Measurements from ENCODE around the gene MPHOSPH9.

MPHOSPH9 gene

GRCh38 chr12:123225443-123225842 lies 7.5 kb downstream of the MPHOSPH9 start:
- TF ChIP-seq FOXM1 (IDR thresholded peaks at IDR 0.05; ENCODE audit: borderline replicate concordance, low read depth) = no peak
- no peak for TF ChIP-seq MAX (IDR thresholded peaks at IDR 0.05)
- TF ChIP-seq REST (IDR thresholded peaks at IDR 0.05; ENCODE audit: low read depth) = no peak
- no peak for TF ChIP-seq TEAD4 (IDR thresholded peaks at IDR 0.05)
- TF ChIP-seq NFIC (IDR thresholded peaks at IDR 0.05) = no peak
- no peak for TF ChIP-seq USF1 (IDR thresholded peaks at IDR 0.05)
- TF ChIP-seq ZBTB7A (IDR thresholded peaks at IDR 0.05; ENCODE audit: low read depth) = no peak
- no peak for TF ChIP-seq CREB1 (IDR thresholded peaks at IDR 0.05; ENCODE audit: low read depth)
- no peak for TF ChIP-seq TCF12 (IDR thresholded peaks at IDR 0.05; ENCODE audit: low read depth)
- TF ChIP-seq TAF1 (IDR thresholded peaks at IDR 0.05; ENCODE audit: low read depth) = no peak

- TF ChIP-seq EP300 (IDR thresholded peaks at IDR 0.05; ENCODE audit: borderline replicate concordance) (no peak), TAF1 (IDR thresholded peaks at IDR 0.05; ENCODE audit: low read depth) (no peak), REST (IDR thresholded peaks at IDR 0.05; ENCODE audit: low read depth) (no peak), USF1 (IDR thresholded peaks at IDR 0.05) (no peak), MAX (IDR thresholded peaks at IDR 0.05) (no peak), EGR1 (IDR thresholded peaks at IDR 0.05) (no peak), CEBPB (IDR thresholded peaks at IDR 0.05) (no peak), ZBTB7A (IDR thresholded peaks at IDR 0.05; ENCODE audit: low read depth) (no peak), TEAD4 (IDR thresholded peaks at IDR 0.05) (no peak), RAD21 (IDR thresholded peaks at IDR 0.05; ENCODE audit: low read depth) (no peak), TCF12 (IDR thresholded peaks at IDR 0.05; ENCODE audit: low read depth) (no peak), FOXM1 (IDR thresholded peaks at IDR 0.05; ENCODE audit: borderline replicate concordance, low read depth) (no peak), NFIC (IDR thresholded peaks at IDR 0.05) (no peak), YY1 (IDR thresholded peaks at IDR 0.05; ENCODE audit: low read depth) (no peak), CREB1 (IDR thresholded peaks at IDR 0.05; ENCODE audit: low read depth) (no peak)
These were observed 9.7 kb downstream of the MPHOSPH9 start for GRCh38 chr12:123223241-123223668.

- TF ChIP-seq TEAD4 (IDR thresholded peaks at IDR 0.05) = no peak
- TF ChIP-seq RAD21 (IDR thresholded peaks at IDR 0.05; ENCODE audit: low read depth) = no peak
- no peak for TF ChIP-seq NFIC (IDR thresholded peaks at IDR 0.05)
- no peak for TF ChIP-seq EGR1 (IDR thresholded peaks at IDR 0.05)
- no peak for TF ChIP-seq EP300 (IDR thresholded peaks at IDR 0.05; ENCODE audit: borderline replicate concordance)
- no peak for TF ChIP-seq TCF12 (IDR thresholded peaks at IDR 0.05; ENCODE audit: low read depth)
- no peak for TF ChIP-seq CREB1 (IDR thresholded peaks at IDR 0.05; ENCODE audit: low read depth)
- TF ChIP-seq USF1 (IDR thresholded peaks at IDR 0.05) = no peak
- no peak for TF ChIP-seq MAX (IDR thresholded peaks at IDR 0.05)
- TF ChIP-seq REST (IDR thresholded peaks at IDR 0.05; ENCODE audit: low read depth) = no peak
- TF ChIP-seq TAF1 (IDR thresholded peaks at IDR 0.05; ENCODE audit: low read depth) = no peak
These were observed 32.5 kb downstream of the MPHOSPH9 start for GRCh38 chr12:123200414-123200813.

GRCh38 chr12:123199936-123200335 lies 33.0 kb downstream of the MPHOSPH9 start:
- TF ChIP-seq CEBPB (IDR thresholded peaks at IDR 0.05) = no peak
- TF ChIP-seq REST (IDR thresholded peaks at IDR 0.05; ENCODE audit: low read depth) = no peak
- TF ChIP-seq EP300 (IDR thresholded peaks at IDR 0.05; ENCODE audit: borderline replicate concordance) = no peak
- no peak for TF ChIP-seq FOXM1 (IDR thresholded peaks at IDR 0.05; ENCODE audit: borderline replicate concordance, low read depth)
- TF ChIP-seq ZBTB7A (IDR thresholded peaks at IDR 0.05; ENCODE audit: low read depth) = no peak
- no peak for TF ChIP-seq USF1 (IDR thresholded peaks at IDR 0.05)
- no peak for TF ChIP-seq NFIC (IDR thresholded peaks at IDR 0.05)
- no peak for TF ChIP-seq RAD21 (IDR thresholded peaks at IDR 0.05; ENCODE audit: low read depth)
- TF ChIP-seq EGR1 (IDR thresholded peaks at IDR 0.05) = no peak
